NCI-H1694 (cell line): ENCODE results near the gene RSAD2.
"Not testable (repeated sequence)": the region's sequence is repeated elsewhere in the genome, so short reads cannot be mapped to it uniquely, and the experiment has no call there.

Source experiments
- DNase-seq: peaks from one replicate; lab custom pipeline; 2025; lab: John Stamatoyannopoulos, UW

RSAD2 gene

GRCh38 chr2:6877402-6878304, at the start of gene RSAD2:
Gene RSAD2, plus strand, starts transcription at chr2:6877777. Its CDS starts 24 bp downstream, at chr2:6877801.
- DNase-seq: peak; percentile 52

DNA sequence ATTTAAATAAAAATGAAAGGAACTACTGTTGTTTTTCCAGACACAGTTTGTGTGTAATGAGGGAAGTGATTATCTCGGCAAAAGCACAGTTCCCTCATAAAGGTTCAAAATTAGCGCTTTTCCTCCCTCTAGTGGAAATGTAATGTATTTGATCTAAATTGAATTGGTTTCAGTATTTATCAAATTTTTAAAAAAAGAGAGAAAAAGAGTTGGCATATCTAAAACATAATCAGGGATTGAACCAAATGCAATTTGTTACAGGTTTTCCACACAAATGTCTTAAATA, 49.3 kb upstream of the RSAD2 start:
- DNase-seq: peak; percentile 89

GRCh38 chr2:6831229-6831628, 46.3 kb upstream of the RSAD2 start:
- no peak for DNase-seq

DNA sequence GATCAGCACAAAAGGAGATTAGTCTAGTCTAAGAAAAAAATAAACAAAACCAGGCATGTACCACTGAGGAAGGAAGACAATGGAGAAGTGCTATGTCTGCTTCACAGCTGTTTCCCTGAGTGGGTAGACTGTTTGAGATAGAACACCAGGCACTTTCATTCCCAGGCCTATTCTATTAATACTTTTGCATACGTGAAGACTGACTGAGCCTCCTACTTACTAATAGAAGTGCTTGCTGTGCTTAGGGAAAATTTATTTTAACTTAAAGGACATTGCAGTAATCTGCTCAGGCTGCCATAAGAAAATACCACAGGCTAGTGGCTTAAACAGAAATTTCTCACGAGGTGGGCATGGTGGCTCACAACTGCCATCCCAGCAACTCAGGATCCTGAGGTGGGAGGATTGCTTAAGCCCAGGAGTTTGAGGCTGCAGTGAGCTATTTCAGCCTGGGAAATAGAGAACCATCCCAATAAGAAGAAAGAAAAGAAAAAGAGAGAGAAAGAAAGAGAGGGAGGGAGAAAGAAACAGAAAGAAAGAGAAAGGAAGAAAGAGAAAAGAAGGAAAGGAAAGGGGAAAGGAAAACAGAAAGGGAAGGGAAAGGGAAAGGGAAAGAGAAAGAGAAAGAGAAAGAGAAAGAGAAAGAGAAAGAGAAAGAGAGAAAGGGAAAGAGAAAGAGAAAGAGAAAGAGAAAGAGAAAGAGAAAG, 44.8 kb upstream of the RSAD2 start:
- DNase-seq: no peak

GRCh38 chr2:6833300-6833604, 44.3 kb upstream of the RSAD2 start:
- no peak for DNase-seq

- no peak for DNase-seq
Observed at GRCh38 chr2:6834163-6834562, 43.4 kb upstream of the RSAD2 start.

DNA sequence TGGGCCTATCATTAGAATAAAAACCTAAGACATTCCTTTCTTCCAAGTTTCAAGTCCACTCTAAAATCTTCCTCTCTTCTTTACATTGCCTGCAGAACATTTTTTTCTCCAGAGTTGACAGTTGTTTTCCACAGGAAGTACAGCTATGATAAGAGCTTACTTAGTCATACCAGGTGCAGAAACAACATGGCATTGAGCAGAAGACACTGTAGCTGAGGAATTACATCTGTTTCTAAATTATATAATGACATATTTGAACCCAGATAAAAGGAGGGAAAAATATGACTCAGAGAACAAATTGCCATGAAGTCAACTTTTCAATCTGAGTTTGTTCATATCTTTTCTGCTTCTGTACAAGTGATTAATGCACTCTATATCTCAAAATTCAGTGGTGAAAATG, 42.1 kb upstream of the RSAD2 start:
- no peak for DNase-seq

DNA sequence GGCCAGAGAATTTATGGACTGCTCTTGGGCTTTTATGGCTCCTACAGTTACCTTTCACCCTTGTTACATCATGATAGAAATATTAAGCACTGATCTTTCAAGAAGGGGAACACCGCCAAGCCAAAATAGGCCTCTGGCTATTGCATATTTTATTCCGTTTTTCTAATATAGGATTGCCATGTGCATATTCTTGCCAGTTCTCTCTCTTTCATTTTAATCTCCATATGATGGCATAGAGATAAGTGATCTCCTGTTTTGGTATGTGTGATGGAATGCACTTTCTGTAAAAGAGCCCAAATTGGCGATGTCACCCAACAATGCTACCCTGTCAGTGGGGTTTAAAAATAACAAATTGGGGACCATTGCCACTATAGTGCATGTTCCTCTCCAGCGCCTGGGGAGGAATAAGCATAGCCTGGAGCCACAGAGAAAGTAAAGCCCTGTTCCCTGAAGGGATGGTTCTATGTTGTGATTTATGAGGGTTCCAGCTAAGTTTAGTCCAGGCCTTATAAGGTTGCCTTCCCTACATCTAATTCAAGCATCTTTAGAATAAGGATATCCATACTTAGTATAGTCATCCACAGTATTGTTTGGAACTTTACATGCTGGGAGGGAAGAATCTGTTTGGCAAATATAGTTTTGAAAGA, 38.8 kb upstream of the RSAD2 start:
- DNase-seq: no peak

- DNase-seq: no peak
Observed at GRCh38 chr2:6841537-6842287, 35.9 kb upstream of the RSAD2 start.

GRCh38 chr2:6845312-6845711, 32.3 kb upstream of the RSAD2 start:
- no peak for DNase-seq

GRCh38 chr2:6845903-6846302, 31.7 kb upstream of the RSAD2 start:
- no peak for DNase-seq

DNA sequence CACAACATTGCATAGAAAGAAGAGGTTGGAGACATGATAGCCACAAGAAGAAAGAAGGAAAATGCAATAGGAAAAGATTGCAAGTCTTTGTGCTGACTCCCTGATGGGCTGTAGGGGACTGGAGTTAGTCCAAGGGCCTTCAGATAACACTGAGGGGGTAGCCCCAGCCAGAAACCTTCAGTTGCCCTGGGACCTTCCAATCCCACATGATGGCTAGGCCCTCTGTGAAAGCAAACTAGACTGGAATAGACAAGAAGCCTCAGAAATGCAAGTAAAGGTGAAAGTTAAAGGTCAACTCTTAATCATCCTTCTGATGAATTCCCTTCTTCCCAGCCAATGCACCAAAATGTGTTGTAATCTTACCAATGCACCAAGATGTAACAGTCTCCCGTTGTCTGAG, 31.0 kb upstream of the RSAD2 start:
- no peak for DNase-seq

DNA sequence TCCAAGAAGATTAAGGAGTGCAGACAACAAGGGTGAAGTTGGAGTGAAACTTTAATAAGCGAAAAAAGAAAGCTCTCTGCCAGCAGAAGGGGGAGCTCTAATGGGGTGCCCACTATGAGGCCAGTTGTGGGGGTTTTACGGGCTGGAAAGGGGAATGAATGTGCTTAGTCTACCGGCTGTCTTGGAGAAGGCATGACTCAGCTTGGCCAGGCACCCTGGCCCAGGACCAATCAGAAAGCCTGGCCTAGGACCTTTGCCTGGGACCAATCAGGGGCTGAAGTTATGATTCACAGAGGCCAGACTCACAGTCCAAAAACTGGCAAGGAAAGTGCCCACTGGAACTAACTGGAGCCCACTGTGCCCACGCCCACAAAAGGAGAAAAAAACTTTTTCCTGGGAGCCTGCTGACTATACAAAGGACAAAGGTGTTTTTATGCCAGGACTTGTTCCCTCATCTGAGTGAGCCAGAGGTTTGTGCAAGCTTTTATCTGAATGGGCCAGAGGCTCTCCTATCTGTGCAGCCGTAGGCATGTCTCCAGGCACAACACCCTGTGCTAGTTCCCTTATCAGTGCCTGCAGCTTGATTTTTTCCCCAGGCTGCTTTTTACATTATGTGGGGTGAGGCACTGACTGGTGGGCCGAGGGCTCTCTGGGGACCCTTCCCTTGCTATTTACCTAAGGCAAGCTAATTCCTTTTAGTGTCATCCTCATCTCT, 30.5 kb upstream of the RSAD2 start:
- DNase-seq: no peak

- no peak for DNase-seq
Observed at GRCh38 chr2:6852195-6852594, 25.4 kb upstream of the RSAD2 start.

GRCh38 chr2:6854416-6854815, 23.2 kb upstream of the RSAD2 start:
- DNase-seq: no peak

DNA sequence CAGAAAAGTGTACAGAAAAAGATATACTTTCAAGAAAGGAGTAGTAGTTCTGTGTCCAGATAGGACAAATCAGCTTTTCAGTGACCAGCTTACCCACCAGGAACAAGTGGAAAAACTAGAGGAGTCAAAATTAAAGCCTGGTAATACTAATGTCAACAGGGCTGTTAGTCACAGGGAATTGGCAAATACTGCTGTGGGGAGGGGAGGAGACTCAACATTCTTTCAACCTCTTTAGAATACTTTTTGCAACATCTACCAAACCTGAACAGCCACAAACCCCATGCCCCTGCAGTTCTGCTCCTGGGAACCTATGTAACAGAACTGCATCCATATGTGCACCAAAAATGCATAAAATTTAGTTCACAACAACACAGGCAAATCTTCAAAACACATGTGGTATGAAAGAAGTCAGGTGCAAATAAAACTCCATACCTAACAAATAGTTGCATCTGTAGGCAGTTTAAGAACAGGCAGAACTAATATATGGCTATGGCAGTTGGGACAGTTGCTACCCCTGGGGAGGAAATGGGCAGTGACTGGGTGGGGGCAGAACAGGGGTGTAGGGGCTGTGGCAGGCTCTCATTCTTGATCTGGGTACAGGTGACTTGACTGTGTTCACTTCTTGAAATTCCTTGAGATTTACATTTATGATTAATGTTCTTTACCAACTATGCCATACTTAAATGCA, 21.6 kb upstream of the RSAD2 start:
- DNase-seq: no peak

GRCh38 chr2:6856548-6856920, 21.0 kb upstream of the RSAD2 start:
- no peak for DNase-seq

DNA sequence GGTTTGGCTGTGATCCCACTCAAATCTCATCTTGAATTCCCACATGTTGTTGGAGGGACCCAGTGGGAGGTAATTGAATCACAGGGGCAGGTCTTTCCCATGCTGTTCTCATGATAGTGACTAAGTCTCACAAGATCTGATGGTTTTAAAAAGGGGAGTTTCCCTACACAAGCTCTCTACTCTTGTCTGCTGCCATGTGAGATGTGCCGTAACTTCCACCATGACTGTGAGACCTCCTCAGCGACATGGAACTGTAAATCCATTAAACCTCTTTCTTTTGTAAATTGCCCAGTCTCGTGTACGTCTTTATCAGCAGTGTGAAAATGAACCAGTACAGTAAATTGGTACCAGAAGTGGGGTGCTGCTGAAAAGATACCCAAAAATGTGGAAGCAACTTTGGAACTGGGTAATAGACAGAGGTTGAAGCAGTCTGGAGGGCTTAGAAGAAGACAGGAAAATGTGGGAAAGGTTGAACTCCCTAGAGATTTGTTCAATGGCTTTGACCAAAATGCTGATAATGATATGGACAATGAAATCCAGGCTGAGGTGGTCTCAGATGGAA, 19.0 kb upstream of the RSAD2 start:
- not testable (repeated sequence) for DNase-seq

- no peak for DNase-seq
Observed at GRCh38 chr2:6860296-6860695, 17.3 kb upstream of the RSAD2 start.

DNA sequence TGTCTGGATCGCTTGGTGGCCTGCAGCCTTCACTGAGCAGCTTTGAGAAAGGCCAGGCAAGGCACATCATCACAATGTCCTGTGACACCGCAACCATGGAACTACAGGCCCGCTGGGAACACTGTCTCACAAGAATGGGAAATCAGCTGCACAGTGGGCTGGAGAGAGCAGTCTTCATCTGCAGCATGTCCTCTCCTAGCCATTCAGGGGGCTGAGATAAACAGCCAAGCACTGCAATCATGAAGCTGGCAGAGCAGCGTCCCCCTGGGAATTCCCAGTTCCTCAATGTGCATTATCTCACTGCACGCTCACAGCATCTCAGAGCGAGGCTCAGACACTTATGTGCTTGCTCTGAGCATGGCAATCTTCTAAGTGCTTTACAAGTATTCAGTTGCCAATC, 13.8 kb upstream of the RSAD2 start:
- DNase-seq: no peak

DNA sequence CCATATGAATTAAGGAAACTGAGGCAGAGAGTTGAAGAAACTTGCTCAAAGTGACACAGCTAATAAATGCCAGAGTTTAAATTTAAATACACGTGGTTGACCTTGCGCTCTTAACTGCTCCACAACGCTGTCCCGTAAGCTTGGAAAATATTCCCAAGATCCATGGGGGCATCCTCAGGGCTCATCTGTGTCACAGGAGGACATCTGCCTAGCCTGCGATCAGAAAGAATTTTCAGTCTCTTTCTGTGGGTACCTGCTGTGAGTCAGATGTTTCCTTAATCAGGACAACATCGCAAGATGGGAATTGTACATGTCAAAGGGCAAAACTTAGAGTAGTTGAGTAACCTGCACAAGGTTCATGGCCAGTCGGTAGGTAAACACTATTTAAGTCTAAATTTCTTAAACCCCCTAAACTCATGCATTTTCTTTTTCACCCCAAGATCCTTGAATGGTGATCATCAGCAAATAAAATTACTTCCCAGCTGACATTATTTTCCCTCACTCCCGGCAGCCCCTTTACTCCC, 13.3 kb upstream of the RSAD2 start:
- DNase-seq: no peak
